Trophoblast cell (in vitro differentiated cells and primary cell): ENCODE results near the gene CTBP2.
A peak's percentile ranks its signal among the peaks of the same experiment; 100 is the strongest.

Experiments
- DNase-seq, 2 donors: peaks; one replicate each; pipeline ENCODE4 v3.0.0-alpha.2; 2016
- H2AFZ ChIP-seq: 2 replicates; pipeline ENCODE4 v1.6.1; 2013; ENCODE audit warnings: low read length, moderate library complexity, mild to moderate bottlenecking; ENCODE audit not compliant: insufficient read depth, poor library complexity
- H2AK5ac ChIP-seq: 2 replicates; pipeline ENCODE4 v1.6.1; 2013; ENCODE audit warnings: mild to moderate bottlenecking, low read length
- H2BK120ac ChIP-seq: 2 replicates; pipeline ENCODE4 v1.6.1; 2013; ENCODE audit warnings: low read length, mild to moderate bottlenecking, moderate library complexity; ENCODE audit not compliant: insufficient read depth, poor library complexity
- H2BK12ac ChIP-seq: 2 replicates; pipeline ENCODE4 v1.6.1; 2013; ENCODE audit warnings: mild to moderate bottlenecking, low read length, moderate library complexity
- H2BK5ac ChIP-seq: 2 replicates; pipeline ENCODE4 v1.6.1; 2013; ENCODE audit warnings: low read length, low read depth, moderate library complexity, mild to moderate bottlenecking; ENCODE audit not compliant: poor library complexity
- H3K14ac ChIP-seq: 2 replicates; pipeline ENCODE4 v1.6.1; 2013; ENCODE audit warnings: mild to moderate bottlenecking, low read length
- H3K18ac ChIP-seq: 2 replicates; pipeline ENCODE4 v1.6.1; 2013; ENCODE audit warnings: mild to moderate bottlenecking, low read length
- H3K23ac ChIP-seq: 2 replicates; pipeline ENCODE4 v1.6.1; 2013; ENCODE audit warnings: low read length
- H3K27ac ChIP-seq: 2 replicates; pipeline ENCODE4 v1.5.1; 2013; ENCODE audit warnings: low read depth, mild to moderate bottlenecking, inconsistent platforms, low read length, moderate library complexity
- H3K27me3 ChIP-seq: 2 replicates; pipeline ENCODE4 v1.6.1; 2013; ENCODE audit warnings: inconsistent platforms, mild to moderate bottlenecking, low read length, moderate library complexity; ENCODE audit not compliant: insufficient read depth
- H3K36me3 ChIP-seq, 2 experiments: 1 replicate in 1 of 2; 2 replicates in 1 of 2; pipeline ENCODE4 v1.6.1; 2013; ENCODE audit warnings: low read length in 2 of 2, mild to moderate bottlenecking in 2 of 2, moderate library complexity in 1 of 2; ENCODE audit not compliant: insufficient read depth in 2 of 2, control insufficient read depth in 1 of 2
- H3K4ac ChIP-seq: 2 replicates; pipeline ENCODE4 v1.6.1; 2013; ENCODE audit warnings: low read depth, mild to moderate bottlenecking, low read length, moderate library complexity
- H3K4me1 ChIP-seq, 2 experiments: 1 replicate in 1 of 2; 2 replicates in 1 of 2; pipeline ENCODE4 v1.6.1; 2013; ENCODE audit warnings: low read length in 2 of 2, mild to moderate bottlenecking in 2 of 2, moderate library complexity in 1 of 2; ENCODE audit not compliant: insufficient read depth in 2 of 2, control insufficient read depth in 1 of 2
- H3K4me2 ChIP-seq: 2 replicates; pipeline ENCODE4 v1.6.1; 2013; ENCODE audit warnings: inconsistent platforms, mild to moderate bottlenecking, low read length, moderate library complexity
- H3K4me3 ChIP-seq: 2 replicates; pipeline ENCODE4 v1.5.1; 2013; ENCODE audit warnings: mild to moderate bottlenecking, low read depth, low read length, inconsistent platforms
- H3K79me1 ChIP-seq: one replicate; pipeline ENCODE4 v1.6.1; 2013; ENCODE audit warnings: low read length
- H3K79me2 ChIP-seq: 2 replicates; pipeline ENCODE4 v1.6.1; 2013; ENCODE audit warnings: low read length, mild to moderate bottlenecking; ENCODE audit not compliant: control insufficient read depth, insufficient read depth, poor library complexity
- H3K9ac ChIP-seq: 2 replicates; pipeline ENCODE4 v1.6.1; 2013; ENCODE audit warnings: mild to moderate bottlenecking, low read length
- H3K9me3 ChIP-seq: 2 replicates; pipeline ENCODE4 v1.6.1; 2013; ENCODE audit warnings: low read depth, mild to moderate bottlenecking, control low read depth, inconsistent platforms, low read length; ENCODE audit not compliant: insufficient read depth
- H4K12ac ChIP-seq: 2 replicates; pipeline ENCODE4 v1.6.1; 2013; ENCODE audit warnings: low read depth, mild to moderate bottlenecking, low read length, moderate library complexity
- H4K8ac ChIP-seq: 2 replicates; pipeline ENCODE4 v1.6.1; 2013; ENCODE audit warnings: low read depth, mild to moderate bottlenecking, low read length, moderate library complexity
- H4K91ac ChIP-seq: one replicate; pipeline ENCODE4 v1.6.1; 2013; ENCODE audit warnings: low read depth, mild to moderate bottlenecking, low read length, moderate library complexity
- WGBS: extraction: QIAGEN DNeasy Blood & Tissue Kit; methylation state at CpG from one replicate; pipeline ENCODE4 v1.1.7; 2013; ENCODE audit warnings: missing lambda C conversion rate; ENCODE audit not compliant: insufficient read length, insufficient coverage; ENCODE audit errors: extremely low coverage; 5-methylcytosine and 5-hydroxymethylcytosine counted together

Gene CTBP2

GRCh38 chr10:125021686-125022344 lies 138.5 kb downstream of the CTBP2 start:
- no peak overlapping the region for H2AFZ ChIP-seq
- WGBS = no CpG with 5 or more reads among the region's 17 CpGs
- H2BK12ac ChIP-seq = no peak overlapping the region
- H2BK120ac ChIP-seq = no peak overlapping the region
- H4K12ac ChIP-seq = no peak overlapping the region
- H4K91ac ChIP-seq = no peak overlapping the region
- H3K14ac ChIP-seq = no peak overlapping the region
- no peaks in the 10 kb centered on the region for H3K79me1 ChIP-seq
- no peaks in the 10 kb centered on the region for H3K27me3 ChIP-seq
- no peak overlapping the region for H2BK5ac ChIP-seq
- H3K4me3 ChIP-seq = no peak overlapping the region
- no peak overlapping the region for H4K8ac ChIP-seq
- peaks cover 45 to 51% of the 10 kb centered on the region in 2 experiments for H3K36me3 ChIP-seq
- H3K27ac ChIP-seq = no peak overlapping the region
- H3K23ac ChIP-seq = no peak overlapping the region
- no peak overlapping the region for H3K18ac ChIP-seq
- H3K9me3 ChIP-seq = peaks cover 6% of the 10 kb centered on the region
- H3K4ac ChIP-seq = peak overlapping the region; percentile 50
- no peak overlapping the region for H2AK5ac ChIP-seq
- H3K79me2 ChIP-seq = no peaks in the 10 kb centered on the region
- no peak overlapping the region for H3K4me2 ChIP-seq
- H3K4me1 ChIP-seq = no peaks in the 10 kb centered on the region
- DNase-seq = no peak
- no peak overlapping the region for H3K9ac ChIP-seq

- Histone ChIP-seq H3K9me3 (peaks cover 2% of the 10 kb centered on the region), H3K23ac (no peak overlapping the region), H3K4me2 (no peak overlapping the region), H3K4me1 (peaks cover under 1 to 1% of the 10 kb centered on the region in 2 experiments), H4K12ac (no peak overlapping the region), H3K9ac (no peak overlapping the region), H2BK12ac (no peak overlapping the region), H4K91ac (no peak overlapping the region), H3K4me3 (peak overlapping the region; percentile 29), H3K4ac (no peak overlapping the region), H3K27ac (no peak overlapping the region), H3K27me3 (no peaks in the 10 kb centered on the region), H3K14ac (no peak overlapping the region), H4K8ac (no peak overlapping the region), H3K79me1 (no peaks in the 10 kb centered on the region), H3K18ac (no peak overlapping the region), H2BK120ac (no peak overlapping the region), H2AFZ (no peak overlapping the region), H3K79me2 (no peaks in the 10 kb centered on the region), H3K36me3 (peaks cover 40 to 43% of the 10 kb centered on the region in 2 experiments), H2BK5ac (no peak overlapping the region), H2AK5ac (no peak overlapping the region)
- no peak for DNase-seq
- WGBS = no CpG with 5 or more reads among the region's 9 CpGs
These were observed 139.5 kb downstream of the CTBP2 start for GRCh38 chr10:125020871-125021270.

- Histone ChIP-seq H3K79me2 (no peaks in the 10 kb centered on the region), H3K4me3 (no peak overlapping the region), H3K23ac (no peak overlapping the region), H3K18ac (no peak overlapping the region), H3K14ac (no peak overlapping the region), H3K4me1 (peaks cover 5 to 6% of the 10 kb centered on the region in 2 experiments), H3K27me3 (no peaks in the 10 kb centered on the region), H3K27ac (no peak overlapping the region), H2BK120ac (no peak overlapping the region), H2BK5ac (no peak overlapping the region), H3K9ac (no peak overlapping the region), H4K8ac (no peak overlapping the region), H4K91ac (no peak overlapping the region), H3K36me3 (peaks cover 36 to 41% of the 10 kb centered on the region in 2 experiments), H4K12ac (no peak overlapping the region), H3K4ac (no peak overlapping the region), H3K79me1 (no peaks in the 10 kb centered on the region), H2AFZ (no peak overlapping the region), H3K9me3 (peaks cover 2% of the 10 kb centered on the region), H2BK12ac (no peak overlapping the region), H2AK5ac (no peak overlapping the region), H3K4me2 (no peak overlapping the region)
- no peak for DNase-seq
- no CpG with 5 or more reads among the region's 17 CpGs for WGBS
These were observed 140.0 kb downstream of the CTBP2 start for GRCh38 chr10:125020386-125020785.

- H2AK5ac ChIP-seq = no peak overlapping the region
- no peak overlapping the region for H2BK5ac ChIP-seq
- H2BK12ac ChIP-seq = no peak overlapping the region
- H4K12ac ChIP-seq = no peak overlapping the region
- H3K79me2 ChIP-seq = no peaks in the 10 kb centered on the region
- H3K79me1 ChIP-seq = no peaks in the 10 kb centered on the region
- H3K36me3 ChIP-seq = peaks cover 28 to 38% of the 10 kb centered on the region in 2 experiments
- H3K4me3 ChIP-seq = no peak overlapping the region
- no peak overlapping the region for H4K91ac ChIP-seq
- H3K4me1 ChIP-seq = peaks cover 14 to 15% of the 10 kb centered on the region in 2 experiments
- no peak overlapping the region for H4K8ac ChIP-seq
- H2AFZ ChIP-seq = no peak overlapping the region
- DNase-seq = no peak
- no peak overlapping the region for H3K23ac ChIP-seq
- H3K4ac ChIP-seq = no peak overlapping the region
- no peaks in the 10 kb centered on the region for H3K9me3 ChIP-seq
- H3K18ac ChIP-seq = no peak overlapping the region
- WGBS = no CpG with 5 or more reads among the region's 9 CpGs
- no peak overlapping the region for H3K14ac ChIP-seq
- no peak overlapping the region for H3K4me2 ChIP-seq
- H3K9ac ChIP-seq = no peak overlapping the region
- H2BK120ac ChIP-seq = no peak overlapping the region
- no peaks in the 10 kb centered on the region for H3K27me3 ChIP-seq
- H3K27ac ChIP-seq = no peak overlapping the region
These were observed 141.7 kb downstream of the CTBP2 start for GRCh38 chr10:125018576-125019143.
